Hematopoietic multipotent progenitor cell treated with erythropoietin and hydrocortisone succinate and interleukin-3 and kit ligand, for 4 days (in vitro differentiated cells): ENCODE data around the gene LYPD3.

ENCODE experiments used
- DNase-seq: peaks from one replicate; pipeline ENCODE4 v3.0.0-alpha.2; 2015

The LYPD3 gene

GRCh38 chr19:43483281-43483680 lies 17.9 kb upstream of the LYPD3 start:
- DNase-seq = no peak

GRCh38 chr19:43482193-43482592 lies 16.8 kb upstream of the LYPD3 start:
- DNase-seq = no peak

- DNase-seq = no peak
These were observed 16.3 kb upstream of the LYPD3 start for GRCh38 chr19:43481701-43482100.

GRCh38 chr19:43480574-43480973 lies 15.2 kb upstream of the LYPD3 start:
- no peak for DNase-seq

- no peak for DNase-seq
These were observed 14.7 kb upstream of the LYPD3 start for GRCh38 chr19:43479961-43480561.

GRCh38 chr19:43479226-43479625 lies 13.8 kb upstream of the LYPD3 start:
- no peak for DNase-seq

- DNase-seq = no peak
These were observed 12.9 kb upstream of the LYPD3 start for GRCh38 chr19:43478323-43478722.

- DNase-seq = no peak
These were observed 11.2 kb upstream of the LYPD3 start for GRCh38 chr19:43476606-43477005.

- DNase-seq = peak; percentile 96
These were observed 9.7 kb upstream of the LYPD3 start for GRCh38 chr19:43474986-43475705.

- DNase-seq = no peak
These were observed 9.1 kb upstream of the LYPD3 start for GRCh38 chr19:43474487-43474886.

GRCh38 chr19:43471091-43471490 lies 5.7 kb upstream of the LYPD3 start:
- DNase-seq = no peak

GRCh38 chr19:43470288-43470687 lies 4.9 kb upstream of the LYPD3 start:
- DNase-seq = no peak

- DNase-seq = no peak
These were observed 3.7 kb upstream of the LYPD3 start for GRCh38 chr19:43469160-43469480.

- no peak for DNase-seq
These were observed 3.1 kb upstream of the LYPD3 start for GRCh38 chr19:43468354-43469159.

- DNase-seq = peak; percentile 69
These were observed 2.3 kb upstream of the LYPD3 start for GRCh38 chr19:43467730-43468129.

- DNase-seq = no peak
These were observed 1.9 kb upstream of the LYPD3 start for GRCh38 chr19:43467276-43467675.

- DNase-seq = no peak
These were observed 1.4 kb upstream of the LYPD3 start for GRCh38 chr19:43466793-43467192.

- no peak for DNase-seq
These were observed 1.2 kb downstream of the LYPD3 start for GRCh38 chr19:43464134-43464775.

GRCh38 chr19:43463381-43464133 lies 1.9 kb downstream of the LYPD3 start:
- DNase-seq = peak; percentile 98

- no peak for DNase-seq
These were observed 2.5 kb downstream of the LYPD3 start for GRCh38 chr19:43462785-43463380.

GRCh38 chr19:43462383-43462782 lies 3.0 kb downstream of the LYPD3 start:
- no peak for DNase-seq

GRCh38 chr19:43461303-43461702 lies 4.1 kb downstream of the LYPD3 start:
- DNase-seq = no peak
